Measurements from ENCODE around the gene PIP5K1B.

Gene PIP5K1B

GRCh38 chr9:68822596-68823165 is 117.6 kb downstream of the PIP5K1B start:
- no peak for FAIRE-seq

- no peak for FAIRE-seq
These were observed 120.9 kb downstream of the PIP5K1B start for GRCh38 chr9:68825762-68826472.

GRCh38 chr9:68827837-68828744 is 123.1 kb downstream of the PIP5K1B start:
- FAIRE-seq: no peak

GRCh38 chr9:68832101-68832500 is 127.1 kb downstream of the PIP5K1B start:
- no peak for FAIRE-seq

- FAIRE-seq: no peak
These were observed 128.0 kb downstream of the PIP5K1B start for GRCh38 chr9:68832861-68833518.

- FAIRE-seq: no peak
These were observed 130.0 kb downstream of the PIP5K1B start for GRCh38 chr9:68834931-68835520.

GRCh38 chr9:68836788-68837187 is 131.7 kb downstream of the PIP5K1B start:
- FAIRE-seq: no peak

GRCh38 chr9:68838245-68838644 is 133.2 kb downstream of the PIP5K1B start:
- FAIRE-seq: no peak

- no peak for FAIRE-seq
These were observed 136.4 kb downstream of the PIP5K1B start for GRCh38 chr9:68841276-68842052.

GRCh38 chr9:68842568-68842967 is 137.5 kb downstream of the PIP5K1B start:
- no peak for FAIRE-seq

- no peak for FAIRE-seq
These were observed 138.2 kb downstream of the PIP5K1B start for GRCh38 chr9:68843239-68843638.

GRCh38 chr9:68844157-68844556 is 139.1 kb downstream of the PIP5K1B start:
- no peak for FAIRE-seq

GRCh38 chr9:68844631-68845612 is 139.9 kb downstream of the PIP5K1B start:
- no peak for FAIRE-seq

- no peak for FAIRE-seq
These were observed 142.7 kb downstream of the PIP5K1B start for GRCh38 chr9:68847765-68848164.

- no peak for FAIRE-seq
These were observed 146.6 kb downstream of the PIP5K1B start for GRCh38 chr9:68851657-68852056.

GRCh38 chr9:68852941-68853340 is 147.9 kb downstream of the PIP5K1B start:
- FAIRE-seq: no peak

- no peak for FAIRE-seq
These were observed 154.3 kb downstream of the PIP5K1B start for GRCh38 chr9:68859347-68859746.

- no peak for FAIRE-seq
These were observed 155.4 kb downstream of the PIP5K1B start for GRCh38 chr9:68860419-68860818.

- no peak for FAIRE-seq
These were observed 156.4 kb downstream of the PIP5K1B start for GRCh38 chr9:68861436-68861835.

- no peak for FAIRE-seq
These were observed 162.0 kb downstream of the PIP5K1B start for GRCh38 chr9:68867066-68867465.

GRCh38 chr9:68869022-68869421 is 164.0 kb downstream of the PIP5K1B start:
- no peak for FAIRE-seq

Measured in A204.1 (cell line).